ENCODE measurements around the gene MGA.

DNA sequence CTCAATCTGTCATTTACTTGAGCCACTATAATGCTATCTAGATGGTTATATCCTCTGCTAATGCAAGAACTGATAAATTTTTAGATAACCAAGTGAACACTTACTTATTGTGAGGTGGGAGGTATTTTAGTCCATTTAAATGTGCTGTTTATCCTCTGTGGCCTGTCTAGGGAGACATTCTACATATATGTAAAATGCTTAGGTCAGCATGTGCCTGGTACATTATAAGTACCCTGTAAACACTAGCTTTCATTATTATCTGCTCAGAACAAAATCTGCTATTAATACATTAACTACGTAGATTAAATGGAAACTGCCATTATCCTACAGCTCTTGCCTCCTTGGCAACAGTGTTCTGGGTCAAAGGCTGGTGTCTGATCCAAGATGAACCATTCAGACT lies 72.3 kb downstream of the MGA start:
- no peak for TF ChIP-seq PATZ1 (CRISPR knock-in tag; IDR thresholded peaks at IDR 0.05; ENCODE audit: borderline replicate concordance)
- no peak for TF ChIP-seq TOX (CRISPR knock-in tag; IDR thresholded peaks at IDR 0.05; ENCODE audit: borderline replicate concordance)
- TF ChIP-seq ZFP3 (CRISPR knock-in tag; IDR thresholded peaks at IDR 0.05), result no peak
- TF ChIP-seq OSR1 (CRISPR knock-in tag; IDR thresholded peaks at IDR 0.05), result no peak
- no peak for TF ChIP-seq SNAI2 (CRISPR knock-in tag; IDR thresholded peaks at IDR 0.05)
- no peak for TF ChIP-seq CREB5 (CRISPR knock-in tag; IDR thresholded peaks at IDR 0.05; ENCODE audit: low read depth)
- TF ChIP-seq ZFP30 (CRISPR knock-in tag; IDR thresholded peaks at IDR 0.05), result no peak
- TF ChIP-seq GLIS3 (CRISPR knock-in tag; IDR thresholded peaks at IDR 0.05), result no peak
- TF ChIP-seq, protein P1, sequence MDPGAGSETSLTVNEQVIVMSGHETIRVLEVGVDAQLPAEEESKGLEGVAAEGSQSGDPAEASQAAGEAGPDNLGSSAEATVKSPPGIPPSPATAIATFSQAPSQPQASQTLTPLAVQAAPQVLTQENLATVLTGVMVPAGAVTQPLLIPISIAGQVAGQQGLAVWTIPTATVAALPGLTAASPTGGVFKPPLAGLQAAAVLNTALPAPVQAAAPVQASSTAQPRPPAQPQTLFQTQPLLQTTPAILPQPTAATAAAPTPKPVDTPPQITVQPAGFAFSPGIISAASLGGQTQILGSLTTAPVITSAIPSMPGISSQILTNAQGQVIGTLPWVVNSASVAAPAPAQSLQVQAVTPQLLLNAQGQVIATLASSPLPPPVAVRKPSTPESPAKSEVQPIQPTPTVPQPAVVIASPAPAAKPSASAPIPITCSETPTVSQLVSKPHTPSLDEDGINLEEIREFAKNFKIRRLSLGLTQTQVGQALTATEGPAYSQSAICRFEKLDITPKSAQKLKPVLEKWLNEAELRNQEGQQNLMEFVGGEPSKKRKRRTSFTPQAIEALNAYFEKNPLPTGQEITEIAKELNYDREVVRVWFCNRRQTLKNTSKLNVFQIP (CRISPR knock-in tag; IDR thresholded peaks at IDR 0.05; ENCODE audit: borderline replicate concordance, low read depth), result no peak
- no peak for TF ChIP-seq ISL1 (CRISPR knock-in tag; IDR thresholded peaks at IDR 0.05)
- no peak for TF ChIP-seq BACH2 (CRISPR knock-in tag; IDR thresholded peaks at IDR 0.05; ENCODE audit: borderline replicate concordance)
- TF ChIP-seq TSHZ2 (CRISPR knock-in tag; IDR thresholded peaks at IDR 0.05), result no peak

All from SK-N-SH treated with all-trans-retinoic acid at 6 μM for 48 hours (cell line).